Duodenal mucosa (tissue), 2 donors: ENCODE results near the gene EIF2A.
"Not testable (repeated sequence)": the region's sequence is repeated elsewhere in the genome, so short reads cannot be mapped to it uniquely, and the experiment has no call there.

ENCODE experiments used
- H3K27ac ChIP-seq: one replicate; pipeline ENCODE4 v1.7.0; 2013; ENCODE audit warnings: low read depth, low read length
- H3K27me3 ChIP-seq, 2 donors: one replicate each; pipeline ENCODE4 v1.7.0; 2013; ENCODE audit warnings: low read length in 2 of 2, control low read depth in 1 of 2; ENCODE audit not compliant: insufficient read depth in 2 of 2, control insufficient read depth in 1 of 2
- H3K36me3 ChIP-seq, 2 donors: one replicate each; pipeline ENCODE4 v1.7.0; 2013; ENCODE audit warnings: low read length in 2 of 2, control low read depth in 1 of 2; ENCODE audit not compliant: insufficient read depth in 2 of 2, control insufficient read depth in 1 of 2
- H3K4me1 ChIP-seq, 2 donors: one replicate each; pipeline ENCODE4 v1.7.0; 2013; ENCODE audit warnings: low read length in 2 of 2, control low read depth in 1 of 2; ENCODE audit not compliant: insufficient read depth in 2 of 2, control insufficient read depth in 1 of 2
- H3K4me3 ChIP-seq, 2 donors: one replicate each; pipeline ENCODE4 v1.7.0; 2013; ENCODE audit warnings: low read length in 2 of 2, low read depth in 1 of 2
- H3K9ac ChIP-seq, 2 donors: one replicate each; pipeline ENCODE4 v1.7.0; 2013; ENCODE audit warnings: low read length in 2 of 2, low read depth in 1 of 2
- H3K9me3 ChIP-seq, 2 donors: one replicate each; pipeline ENCODE4 v1.7.0; 2013; ENCODE audit warnings: low read length in 2 of 2, control low read depth in 1 of 2; ENCODE audit not compliant: control insufficient read depth in 1 of 2

Gene EIF2A

GRCh38 chr3:150546226-150547044 lies at the start of gene EIF2A, which contains the start of gene SERP1:
Gene EIF2A, plus strand, starts transcription at chr3:150546787. Its CDS starts 16 bp downstream, at chr3:150546803.
Gene SERP1, minus strand, starts transcription at chr3:150546496. Its CDS starts 361 bp downstream, at chr3:150546135.
- Histone ChIP-seq H3K4me1 (peaks cover 19 to 32% of the 10 kb centered on the region in 2 donors), H3K27me3 (no peaks in the 10 kb centered on the region), H3K9ac (peak within 1 kb of the TSS; percentile 95 to 97), H3K27ac (peak within 1 kb of the TSS; percentile 99), H3K36me3 (peaks cover 0 to 28% of the 10 kb centered on the region in 2 donors), H3K4me3 (peak within 1 kb of the TSS; percentile 96 to 97), H3K9me3 (no peaks in the 10 kb centered on the region)

GRCh38 chr3:150497956-150498355 lies 48.6 kb upstream of the EIF2A start:
- Histone ChIP-seq H3K27me3 (no peaks in the 10 kb centered on the region), H3K9ac (no peak overlapping the region), H3K27ac (no peak overlapping the region), H3K9me3 (peaks cover 4 to 9% of the 10 kb centered on the region in 2 donors), H3K36me3 (no peaks in the 10 kb centered on the region), H3K4me3 (no peak overlapping the region), H3K4me1 (no peaks in the 10 kb centered on the region)

GRCh38 chr3:150500960-150501359 lies 45.6 kb upstream of the EIF2A start:
- not testable (repeated sequence) for H3K9ac ChIP-seq, H3K9me3 ChIP-seq, H3K4me3 ChIP-seq, H3K27ac ChIP-seq, H3K36me3 ChIP-seq, H3K4me1 ChIP-seq, H3K27me3 ChIP-seq

GRCh38 chr3:150503402-150504099 lies 43.0 kb upstream of the EIF2A start:
- H3K27me3 ChIP-seq, result no peaks in the 10 kb centered on the region
- H3K27ac ChIP-seq, result no peak overlapping the region
- H3K36me3 ChIP-seq, result no peaks in the 10 kb centered on the region
- H3K4me3 ChIP-seq, result no peak overlapping the region
- no peak overlapping the region for H3K9ac ChIP-seq
- no peaks in the 10 kb centered on the region for H3K4me1 ChIP-seq
- peaks cover 4 to 9% of the 10 kb centered on the region in 2 donors for H3K9me3 ChIP-seq

GRCh38 chr3:150504483-150504882 lies 42.1 kb upstream of the EIF2A start:
- no peaks in the 10 kb centered on the region for H3K27me3 ChIP-seq
- no peak overlapping the region for H3K27ac ChIP-seq
- no peaks in the 10 kb centered on the region for H3K4me1 ChIP-seq
- H3K9me3 ChIP-seq, result peaks cover 4 to 9% of the 10 kb centered on the region in 2 donors
- no peaks in the 10 kb centered on the region for H3K36me3 ChIP-seq
- H3K9ac ChIP-seq, result no peak overlapping the region
- H3K4me3 ChIP-seq, result no peak overlapping the region

GRCh38 chr3:150508401-150508800 lies 38.2 kb upstream of the EIF2A start:
- Histone ChIP-seq H3K9ac (no peak overlapping the region), H3K9me3 (no peaks in the 10 kb centered on the region), H3K36me3 (no peaks in the 10 kb centered on the region), H3K4me1 (no peaks in the 10 kb centered on the region), H3K27ac (no peak overlapping the region), H3K27me3 (no peaks in the 10 kb centered on the region), H3K4me3 (no peak overlapping the region)

- no peak overlapping the region for H3K27ac ChIP-seq
- no peaks in the 10 kb centered on the region for H3K4me1 ChIP-seq
- no peak overlapping the region for H3K9ac ChIP-seq
- H3K9me3 ChIP-seq, result no peaks in the 10 kb centered on the region
- H3K36me3 ChIP-seq, result no peaks in the 10 kb centered on the region
- no peak overlapping the region for H3K4me3 ChIP-seq
- H3K27me3 ChIP-seq, result no peaks in the 10 kb centered on the region
These were observed 36.8 kb upstream of the EIF2A start for GRCh38 chr3:150509780-150510179.

GRCh38 chr3:150511122-150511821 lies 35.3 kb upstream of the EIF2A start:
- no peaks in the 10 kb centered on the region for H3K36me3 ChIP-seq
- no peak overlapping the region for H3K4me3 ChIP-seq
- H3K4me1 ChIP-seq, result no peaks in the 10 kb centered on the region
- H3K9ac ChIP-seq, result no peak overlapping the region
- H3K27ac ChIP-seq, result no peak overlapping the region
- H3K9me3 ChIP-seq, result no peaks in the 10 kb centered on the region
- no peaks in the 10 kb centered on the region for H3K27me3 ChIP-seq

GRCh38 chr3:150515210-150515609 lies 31.4 kb upstream of the EIF2A start:
- no peak overlapping the region for H3K27ac ChIP-seq
- H3K4me1 ChIP-seq, result no peaks in the 10 kb centered on the region
- no peaks in the 10 kb centered on the region for H3K36me3 ChIP-seq
- H3K4me3 ChIP-seq, result no peak overlapping the region
- no peaks in the 10 kb centered on the region for H3K27me3 ChIP-seq
- no peak overlapping the region for H3K9ac ChIP-seq
- no peaks in the 10 kb centered on the region for H3K9me3 ChIP-seq

- Histone ChIP-seq H3K27ac (no peak overlapping the region), H3K4me1 (no peaks in the 10 kb centered on the region), H3K36me3 (no peaks in the 10 kb centered on the region), H3K27me3 (no peaks in the 10 kb centered on the region), H3K4me3 (no peak overlapping the region), H3K9ac (no peak overlapping the region), H3K9me3 (no peaks in the 10 kb centered on the region)
These were observed 27.6 kb upstream of the EIF2A start for GRCh38 chr3:150519026-150519425.
